Measurements from ENCODE around the gene SURF6.

The SURF6 gene

DNA sequence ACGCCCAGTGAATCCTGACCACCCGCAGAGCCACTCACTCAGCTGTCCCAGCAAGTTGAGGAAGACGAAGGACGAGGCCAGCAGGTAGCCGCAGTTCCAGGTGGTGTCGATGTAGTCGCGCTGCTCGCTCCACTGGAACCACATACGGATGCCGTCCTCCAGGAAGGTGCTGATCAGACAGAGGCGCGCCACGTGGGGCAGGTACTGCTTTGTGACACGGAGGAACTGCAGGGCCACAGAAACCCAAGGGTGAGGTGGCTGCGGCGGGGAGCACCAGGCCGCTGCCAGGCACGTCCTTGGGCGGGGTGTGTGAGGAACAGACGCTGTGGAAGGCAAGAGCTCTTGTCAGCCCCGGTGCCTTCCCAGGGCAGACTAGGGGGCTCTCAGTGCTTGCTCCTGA is 31.2 kb upstream of the SURF6 start:
- no peak for DNase-seq

- no peak for DNase-seq
Measured at GRCh38 chr9:133366435-133366834, 30.4 kb upstream of the SURF6 start.

- no peak for DNase-seq
Measured at GRCh38 chr9:133362359-133363044, 26.5 kb upstream of the SURF6 start.

- no peak for DNase-seq
Measured at GRCh38 chr9:133361507-133362092, 25.6 kb upstream of the SURF6 start.

DNA sequence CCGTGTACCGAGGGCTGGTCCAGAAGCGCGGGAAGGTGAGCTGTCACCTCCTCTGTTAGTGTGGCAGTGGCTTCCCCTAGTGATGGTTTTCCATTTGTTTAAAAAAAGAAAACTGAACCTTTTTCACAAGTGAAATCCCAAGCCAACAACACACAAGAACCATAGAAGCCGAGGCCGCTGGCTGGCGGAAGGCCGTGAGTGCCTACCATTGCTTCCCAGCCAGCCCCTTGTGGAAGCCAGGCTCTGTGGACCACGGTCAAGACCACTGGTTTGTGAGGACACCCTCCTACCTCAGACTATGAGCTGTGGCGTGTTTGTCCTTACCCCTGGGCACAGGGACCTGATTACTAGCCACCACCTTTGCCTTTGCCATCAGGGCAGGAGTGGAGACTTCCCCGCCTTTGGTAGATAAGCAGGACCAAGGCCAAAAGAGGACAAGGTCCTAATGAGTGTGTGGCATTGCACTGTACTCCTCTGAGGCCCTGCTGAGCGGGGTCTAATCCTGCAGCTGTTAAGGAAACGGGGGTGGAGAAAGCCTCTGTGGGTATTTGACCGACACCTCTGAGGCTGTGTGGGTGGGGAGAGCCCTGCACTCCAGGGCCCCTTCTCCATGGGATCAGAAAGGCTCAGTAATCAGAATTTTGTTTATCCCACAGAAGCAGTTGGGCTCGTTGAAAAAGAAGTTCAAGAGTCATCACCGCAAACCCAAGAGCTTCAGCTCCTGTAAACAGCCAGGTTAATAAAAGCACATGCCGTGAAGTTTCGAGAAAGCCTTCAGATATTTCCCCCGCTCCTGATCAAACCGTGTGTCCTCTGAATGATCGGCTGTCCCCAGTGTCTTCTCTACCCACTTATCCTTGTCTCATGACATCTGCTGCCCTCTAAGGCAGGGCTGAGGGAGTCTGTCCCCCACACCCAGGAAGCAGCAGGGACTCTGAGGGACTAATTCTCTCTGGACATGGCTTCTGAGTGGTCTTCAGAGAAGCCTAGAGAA is 24.7 kb upstream of the SURF6 start:
- DNase-seq, result no peak

DNA sequence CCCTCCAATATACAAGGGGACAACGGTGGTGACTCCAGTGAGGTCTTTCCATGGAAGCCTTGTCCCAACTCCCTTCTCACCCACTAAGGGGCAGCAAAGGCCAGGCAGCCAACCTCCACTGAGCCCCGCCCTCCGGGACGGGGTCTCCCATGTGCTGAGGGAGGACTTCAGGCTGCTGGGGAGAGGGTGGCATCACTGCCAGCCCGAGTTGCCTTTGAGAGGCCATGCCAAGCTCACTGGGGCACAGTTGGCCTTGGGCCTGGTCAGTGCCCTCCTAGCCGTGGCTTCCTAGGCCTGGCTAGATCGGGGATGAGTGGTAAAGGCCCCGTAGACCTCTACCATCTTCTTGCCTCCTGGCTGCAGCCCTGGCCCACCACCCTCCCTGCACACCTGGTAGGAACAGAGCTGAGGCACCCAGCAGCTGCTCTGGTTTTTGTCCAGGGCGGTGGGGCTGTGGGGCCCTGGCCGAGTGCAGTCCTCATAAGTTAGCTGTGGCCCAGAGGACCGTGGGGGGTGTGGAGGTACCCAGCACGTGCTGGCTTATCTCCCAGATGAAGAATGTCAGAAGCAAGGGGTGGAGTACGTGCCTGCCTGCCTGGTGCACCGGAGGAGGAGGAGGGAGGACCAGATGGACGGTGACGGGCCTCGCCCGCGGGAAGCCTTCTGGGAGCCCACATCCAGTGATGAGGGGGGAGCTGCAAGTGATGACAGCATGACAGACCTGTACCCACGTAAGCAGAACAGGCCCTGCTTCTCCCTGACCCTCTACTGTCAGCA is 23.6 kb upstream of the SURF6 start:
- no peak for DNase-seq

DNA sequence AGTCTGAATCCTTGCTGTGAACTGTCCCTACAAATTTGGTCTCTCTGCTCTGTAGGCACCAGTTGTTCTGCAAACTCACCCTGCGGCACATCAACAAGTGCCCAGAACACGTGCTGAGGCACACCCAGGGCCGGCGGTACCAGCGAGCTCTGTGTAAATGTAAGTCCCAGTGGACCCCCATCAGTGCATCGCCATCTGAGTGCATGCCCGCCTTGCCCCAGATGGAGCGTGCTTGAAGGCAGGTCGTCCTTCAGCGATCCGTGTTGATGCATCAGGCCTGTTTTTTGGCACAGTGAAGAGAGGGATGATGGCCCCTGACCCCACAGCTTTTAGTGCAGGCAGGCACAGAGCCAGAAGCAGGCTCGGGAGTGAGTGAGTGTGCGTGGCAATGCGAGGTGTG is 21.7 kb upstream of the SURF6 start:
- DNase-seq, result no peak

- DNase-seq, result peak; percentile 53
Measured at GRCh38 chr9:133356391-133357091, 20.6 kb upstream of the SURF6 start, which contains the start of the genes SURF1 and SURF2. Gene SURF1, minus strand, starts transcription at chr9:133356487. Its CDS starts 34 bp downstream, at chr9:133356453. Gene SURF2, plus strand, starts transcription at chr9:133356550. Its CDS starts 43 bp downstream, at chr9:133356593.

GRCh38 chr9:133355881-133356357 is 19.9 kb upstream of the SURF6 start:
- DNase-seq, result no peak

DNA sequence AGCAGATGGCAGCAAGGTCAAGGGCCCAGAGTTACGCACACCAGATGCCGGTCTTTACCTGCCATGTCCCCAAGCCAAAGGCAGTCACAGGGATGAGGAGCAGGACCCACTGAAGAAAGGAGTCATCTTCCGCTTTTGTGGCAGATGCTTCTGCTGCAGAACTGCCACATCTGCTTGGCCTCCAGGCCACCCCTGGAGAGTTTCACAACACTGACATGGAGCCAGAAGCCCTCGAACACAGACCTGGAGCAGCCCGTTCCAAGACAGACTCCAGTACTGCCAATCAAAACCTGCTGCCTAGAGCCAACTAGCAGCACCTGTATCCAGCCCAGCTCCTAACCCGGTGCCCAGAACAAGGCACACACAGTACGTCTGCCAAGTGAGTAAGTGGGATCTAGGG is 18.8 kb upstream of the SURF6 start:
- no peak for DNase-seq

GRCh38 chr9:133353548-133353947 is 17.6 kb upstream of the SURF6 start:
- no peak for DNase-seq

- DNase-seq, result no peak
Measured at GRCh38 chr9:133352635-133353340, 16.8 kb upstream of the SURF6 start.

GRCh38 chr9:133351908-133352634 is 16.1 kb upstream of the SURF6 start:
- no peak for DNase-seq

- no peak for DNase-seq
Measured at GRCh38 chr9:133351526-133351907, 15.5 kb upstream of the SURF6 start.

GRCh38 chr9:133349965-133350616 is 14.1 kb upstream of the SURF6 start:
- DNase-seq, result no peak

DNA sequence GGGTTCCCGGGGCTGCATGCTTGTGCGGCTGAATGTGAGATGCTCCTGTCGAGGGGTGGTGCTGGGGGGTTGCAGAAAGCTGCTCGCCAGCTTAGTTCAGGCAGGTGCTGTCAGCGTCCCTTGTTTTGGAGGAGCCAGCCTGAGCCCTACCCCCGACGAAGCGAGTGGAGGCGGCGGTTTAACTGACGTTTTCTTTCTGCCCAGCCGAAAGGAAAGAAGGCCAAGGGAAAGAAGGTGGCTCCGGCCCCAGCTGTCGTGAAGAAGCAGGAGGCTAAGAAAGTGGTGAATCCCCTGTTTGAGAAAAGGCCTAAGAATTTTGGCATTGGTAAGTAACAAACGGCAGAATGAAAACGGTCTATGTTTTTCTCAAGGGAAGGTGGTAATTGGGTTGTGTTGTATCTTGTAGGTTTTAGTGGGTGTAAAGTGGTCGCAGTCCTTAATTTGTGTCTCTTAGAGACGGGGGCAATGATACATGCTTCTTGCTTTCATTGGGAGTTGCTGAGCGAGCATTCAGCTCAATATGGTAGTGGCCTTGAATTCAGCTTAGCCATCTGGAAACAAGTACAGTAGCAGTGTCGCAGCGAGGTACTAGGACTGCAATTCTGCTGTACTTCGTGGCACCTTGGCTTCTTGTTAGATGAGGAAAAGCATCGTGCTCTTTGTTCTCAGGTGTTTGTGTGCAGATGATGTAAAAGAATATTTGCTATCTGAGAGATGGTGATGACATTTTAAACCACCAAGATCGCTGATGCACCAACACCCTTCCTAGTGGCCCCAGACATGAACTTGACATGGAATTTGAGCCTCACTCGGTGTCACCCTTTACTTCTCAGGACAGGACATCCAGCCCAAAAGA is 13.0 kb upstream of the SURF6 start:
- no peak for DNase-seq

GRCh38 chr9:133347985-133348717 is 12.2 kb upstream of the SURF6 start, which contains the start of the genes MED22 and RPL7A:
Gene MED22, minus strand, starts transcription at chr9:133348131. Its CDS starts 1,469 bp downstream, at chr9:133346662.
Gene RPL7A, plus strand, starts transcription at chr9:133348218. Its CDS starts 26 bp downstream, at chr9:133348244.
- DNase-seq, result peak; percentile 93

GRCh38 chr9:133347515-133347984 is 11.6 kb upstream of the SURF6 start:
- DNase-seq, result peak; percentile 6

Measured in NCI-H748 treated with DMSO at 0.1 percent for 48 hours (cell line).